Raji (cell line): Measurements from ENCODE around the gene SHC1.

Experiments used
- POLR2A ChIP-seq: IDR thresholded peaks from 2 replicates; pipeline ENCODE4 v1.6.1; 2011; ENCODE audit warnings: low read depth, low read length, control low read depth; ENCODE audit not compliant: insufficient read depth

SHC1 gene, protein sequence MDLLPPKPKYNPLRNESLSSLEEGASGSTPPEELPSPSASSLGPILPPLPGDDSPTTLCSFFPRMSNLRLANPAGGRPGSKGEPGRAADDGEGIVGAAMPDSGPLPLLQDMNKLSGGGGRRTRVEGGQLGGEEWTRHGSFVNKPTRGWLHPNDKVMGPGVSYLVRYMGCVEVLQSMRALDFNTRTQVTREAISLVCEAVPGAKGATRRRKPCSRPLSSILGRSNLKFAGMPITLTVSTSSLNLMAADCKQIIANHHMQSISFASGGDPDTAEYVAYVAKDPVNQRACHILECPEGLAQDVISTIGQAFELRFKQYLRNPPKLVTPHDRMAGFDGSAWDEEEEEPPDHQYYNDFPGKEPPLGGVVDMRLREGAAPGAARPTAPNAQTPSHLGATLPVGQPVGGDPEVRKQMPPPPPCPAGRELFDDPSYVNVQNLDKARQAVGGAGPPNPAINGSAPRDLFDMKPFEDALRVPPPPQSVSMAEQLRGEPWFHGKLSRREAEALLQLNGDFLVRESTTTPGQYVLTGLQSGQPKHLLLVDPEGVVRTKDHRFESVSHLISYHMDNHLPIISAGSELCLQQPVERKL

DNA sequence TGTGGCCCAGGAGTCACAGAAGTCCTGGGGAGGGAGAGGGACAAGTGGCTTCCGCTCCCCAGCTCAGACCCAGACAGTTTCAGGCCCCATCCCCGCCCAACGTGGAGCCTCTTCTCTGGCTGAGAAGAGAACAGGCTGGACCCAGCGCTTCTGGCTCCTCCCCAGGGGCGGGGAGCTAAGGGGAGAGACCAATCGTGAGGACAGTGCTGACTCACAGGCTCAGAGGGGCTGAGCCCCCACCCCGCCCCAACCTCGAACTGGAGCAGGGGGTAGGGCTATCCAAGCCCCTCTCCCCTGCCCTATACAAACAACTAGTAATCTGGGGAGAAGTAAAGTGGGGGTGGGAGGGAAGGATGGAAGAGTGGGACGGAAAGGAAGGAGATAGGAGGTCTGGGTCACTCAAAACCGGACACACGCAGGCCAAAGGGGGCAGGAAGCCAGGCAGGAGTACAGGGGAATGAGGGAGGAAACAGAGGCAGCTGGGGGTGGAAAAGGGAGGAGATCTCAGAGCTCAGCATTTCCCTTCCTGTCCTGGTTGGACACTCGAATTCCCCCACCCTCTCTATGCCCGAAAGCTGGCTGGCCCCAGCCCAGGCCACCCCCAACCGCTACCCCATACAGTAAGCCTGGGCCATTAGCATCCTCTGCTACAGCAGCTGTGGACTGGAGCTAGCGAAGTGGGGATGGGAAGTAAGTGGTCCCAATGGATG lies at the start of gene SHC1:
TSS of gene SHC1 (minus strand) at position 117 of the 710 bp plus-strand sequence. CDS start 221 bp downstream, outside the sequence.
- TF ChIP-seq POLR2A, result no peak

DNA sequence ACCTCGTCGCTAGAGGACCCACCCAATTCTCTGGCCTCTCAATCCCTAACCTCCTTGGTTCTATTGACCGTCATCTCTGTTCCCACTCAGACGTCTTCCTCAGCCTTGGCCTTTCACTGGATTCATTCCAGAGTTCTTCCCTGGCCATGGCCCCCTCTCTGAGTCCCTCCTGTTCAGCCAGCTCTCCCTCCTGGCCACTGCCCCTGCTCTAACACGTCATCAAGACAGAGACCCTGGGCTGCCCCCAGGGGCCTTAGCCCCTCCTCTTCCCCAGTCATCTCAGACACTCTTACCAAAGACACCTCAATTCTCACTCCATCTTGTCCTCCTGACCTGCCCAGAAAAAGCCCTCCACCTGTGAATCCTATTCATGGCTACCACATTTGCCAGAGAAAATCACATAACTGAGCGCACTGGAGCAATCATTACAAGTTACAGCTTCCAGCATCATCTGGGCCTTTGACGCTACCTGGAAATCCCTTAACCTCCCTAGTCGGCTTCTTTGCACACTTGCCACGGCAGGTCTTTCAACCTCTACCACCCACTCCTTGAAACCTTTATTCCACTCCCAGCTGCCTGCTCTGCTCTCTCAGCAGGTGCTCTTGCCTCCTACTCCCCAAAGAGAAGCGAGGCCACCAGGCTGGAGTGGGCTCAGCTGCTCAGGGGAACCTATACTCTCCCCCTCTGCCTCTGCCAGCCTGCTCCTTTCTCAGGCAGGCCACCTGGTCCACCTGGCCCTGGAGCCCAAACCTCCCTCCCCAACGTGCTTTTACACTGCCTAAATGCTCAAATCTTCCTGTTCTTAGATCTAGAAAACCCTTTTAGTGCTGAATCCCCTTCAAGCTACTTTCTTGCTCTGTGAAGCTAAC lies 49.1 kb upstream of the SHC1 start:
- TF ChIP-seq POLR2A, result no peak

DNA sequence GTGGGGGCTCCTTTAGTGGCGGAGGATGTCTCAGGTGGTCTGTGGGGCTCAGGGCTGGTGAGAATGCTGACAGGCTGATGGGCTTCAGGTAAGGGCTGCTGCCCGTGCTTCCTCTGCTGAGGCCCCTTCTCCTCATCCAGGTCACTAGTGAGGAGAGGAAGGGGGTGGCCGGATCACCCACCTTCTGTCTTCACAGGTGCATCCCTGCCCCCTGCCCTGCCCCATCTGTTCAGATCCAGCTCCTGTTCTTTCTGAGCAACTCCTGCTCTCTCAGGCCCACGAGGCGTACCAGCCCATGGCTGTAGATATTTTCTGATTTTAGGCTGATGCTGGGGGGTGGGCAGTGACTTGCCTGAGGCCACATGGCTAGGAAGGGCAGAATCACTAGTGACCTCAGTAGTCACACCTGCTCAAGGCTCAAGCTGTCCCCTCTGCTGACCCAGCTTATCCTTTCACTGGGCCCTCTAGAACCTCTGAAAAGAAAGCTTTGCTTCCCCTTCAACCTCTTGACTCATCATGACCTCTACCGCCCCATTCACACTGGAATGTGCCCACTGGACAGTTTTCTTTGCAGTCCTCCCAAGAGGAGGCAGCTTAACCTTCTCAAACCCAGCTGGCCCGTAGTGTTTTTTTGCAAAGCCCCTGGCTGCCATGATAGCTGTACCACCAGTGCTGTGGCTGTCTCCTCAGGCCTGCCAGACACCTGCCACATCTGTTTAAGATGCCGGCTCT lies 48.2 kb upstream of the SHC1 start:
- no peak for TF ChIP-seq POLR2A

DNA sequence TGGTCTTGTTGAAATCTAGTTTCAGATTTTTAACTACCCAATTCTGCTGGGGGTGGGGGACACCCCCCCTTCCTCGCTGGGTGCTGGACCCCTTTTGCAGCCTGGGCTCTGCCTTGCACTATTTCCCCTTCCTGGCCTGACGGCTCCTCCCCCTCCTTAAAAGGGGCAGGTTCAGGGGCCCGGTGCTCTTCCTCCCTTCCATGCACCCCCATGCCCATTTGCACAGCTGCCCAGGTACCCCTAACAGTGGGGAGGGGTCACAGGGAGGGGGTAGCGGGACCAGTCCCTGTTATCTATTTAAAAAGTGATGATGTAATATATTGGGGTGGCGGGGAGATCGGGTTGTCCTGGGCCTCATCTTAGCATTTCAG lies 47.4 kb upstream of the SHC1 start:
- no peak for TF ChIP-seq POLR2A

DNA sequence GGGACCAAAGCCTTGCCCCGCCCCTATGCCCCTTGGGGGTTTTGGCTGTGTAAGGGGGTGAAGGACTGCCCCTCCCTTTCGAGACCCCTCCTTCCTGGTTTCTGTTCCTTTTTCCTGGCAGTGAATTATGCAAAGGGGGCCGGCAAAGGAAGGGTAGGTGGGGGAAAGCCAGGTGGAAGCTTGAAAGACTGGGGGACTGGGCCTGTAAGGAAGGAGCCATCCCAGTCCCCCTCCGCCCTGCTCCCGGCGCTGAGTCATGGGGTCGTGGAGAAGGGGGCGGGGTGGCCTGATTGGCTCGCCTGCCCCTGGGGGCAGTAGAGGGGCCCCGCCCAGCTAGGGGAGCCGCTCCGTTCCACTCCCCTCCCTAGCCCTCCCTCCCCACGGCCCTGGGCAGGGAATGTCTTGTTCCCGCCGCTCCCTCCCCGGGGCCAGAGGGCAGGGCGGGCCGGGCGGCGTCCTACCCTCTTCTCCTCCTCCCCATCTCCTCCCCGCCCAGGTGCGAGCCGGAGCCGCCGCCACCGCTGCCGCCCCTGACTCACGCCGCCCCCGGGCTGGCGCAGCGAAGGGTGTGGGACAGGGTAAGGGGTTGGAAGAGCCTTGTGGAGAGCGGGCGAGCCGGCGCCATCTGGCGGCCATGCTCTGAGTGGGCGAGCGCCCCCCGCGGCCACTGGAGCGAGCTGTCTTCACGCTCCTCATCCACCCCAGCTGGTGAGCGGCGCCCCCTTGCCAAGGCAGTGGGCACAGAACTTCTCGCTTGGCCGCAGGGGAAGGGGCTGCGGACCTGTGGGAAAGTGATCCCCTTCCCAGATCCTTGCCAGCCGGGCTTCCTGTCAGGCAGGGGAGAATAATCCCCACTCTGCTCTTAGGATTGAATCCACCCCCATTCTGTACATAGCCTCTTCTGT lies 46.7 kb upstream of the SHC1 start:
- 0 out of 2 replicates have a peak, but pooled peaks have one; percentile 36 for TF ChIP-seq POLR2A

DNA sequence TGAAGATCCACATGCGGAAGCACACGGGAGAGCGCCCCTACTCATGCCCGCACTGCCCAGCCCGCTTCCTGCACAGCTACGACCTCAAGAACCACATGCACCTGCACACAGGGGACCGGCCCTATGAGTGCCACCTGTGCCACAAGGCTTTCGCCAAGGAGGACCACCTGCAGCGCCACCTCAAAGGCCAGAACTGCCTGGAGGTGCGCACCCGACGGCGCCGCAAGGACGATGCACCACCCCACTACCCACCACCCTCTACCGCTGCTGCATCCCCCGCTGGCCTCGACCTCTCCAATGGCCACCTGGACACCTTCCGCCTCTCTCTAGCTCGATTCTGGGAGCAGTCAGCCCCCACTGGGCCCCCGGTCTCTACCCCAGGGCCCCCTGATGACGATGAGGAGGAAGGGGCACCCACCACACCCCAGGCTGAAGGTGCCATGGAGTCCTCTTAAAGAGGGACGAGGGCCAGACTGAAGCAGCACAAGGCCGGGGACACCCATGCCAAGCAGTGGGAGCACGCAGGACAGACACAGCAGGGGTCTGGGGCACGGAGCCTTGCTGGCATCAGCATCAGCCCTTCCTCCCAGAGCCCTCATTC lies 45.8 kb upstream of the SHC1 start:
- no peak for TF ChIP-seq POLR2A

DNA sequence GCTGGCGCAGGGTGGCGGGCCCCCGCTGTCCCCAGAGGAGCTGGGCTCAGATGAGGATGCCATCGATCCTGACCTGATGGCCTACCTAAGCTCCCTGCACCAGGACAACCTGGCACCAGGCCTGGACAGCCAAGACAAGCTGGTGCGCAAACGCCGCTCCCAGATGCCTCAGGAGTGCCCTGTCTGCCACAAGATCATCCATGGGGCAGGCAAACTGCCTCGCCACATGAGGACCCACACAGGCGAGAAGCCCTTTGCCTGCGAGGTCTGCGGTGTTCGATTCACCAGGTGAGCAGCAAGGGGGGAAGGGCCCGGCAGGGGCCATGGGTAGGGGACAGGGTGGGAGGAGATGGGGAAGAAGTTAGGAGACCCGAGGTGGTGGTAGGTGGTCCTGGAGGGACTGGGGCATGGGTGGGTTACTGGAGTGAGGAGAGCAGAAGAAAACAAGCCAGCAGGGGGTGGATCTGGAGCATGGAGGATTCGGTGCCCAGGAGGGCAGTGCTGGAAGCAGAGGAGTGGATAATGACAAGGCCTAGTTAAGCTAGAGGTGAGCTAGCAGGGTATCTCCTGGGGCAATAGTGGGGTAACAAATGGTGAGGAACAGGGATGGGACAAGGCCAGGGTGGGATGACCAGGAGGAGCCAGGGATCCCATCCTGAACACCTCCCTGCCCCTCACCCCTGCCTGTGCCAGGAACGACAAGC lies 45.1 kb upstream of the SHC1 start:
- no peak for TF ChIP-seq POLR2A

DNA sequence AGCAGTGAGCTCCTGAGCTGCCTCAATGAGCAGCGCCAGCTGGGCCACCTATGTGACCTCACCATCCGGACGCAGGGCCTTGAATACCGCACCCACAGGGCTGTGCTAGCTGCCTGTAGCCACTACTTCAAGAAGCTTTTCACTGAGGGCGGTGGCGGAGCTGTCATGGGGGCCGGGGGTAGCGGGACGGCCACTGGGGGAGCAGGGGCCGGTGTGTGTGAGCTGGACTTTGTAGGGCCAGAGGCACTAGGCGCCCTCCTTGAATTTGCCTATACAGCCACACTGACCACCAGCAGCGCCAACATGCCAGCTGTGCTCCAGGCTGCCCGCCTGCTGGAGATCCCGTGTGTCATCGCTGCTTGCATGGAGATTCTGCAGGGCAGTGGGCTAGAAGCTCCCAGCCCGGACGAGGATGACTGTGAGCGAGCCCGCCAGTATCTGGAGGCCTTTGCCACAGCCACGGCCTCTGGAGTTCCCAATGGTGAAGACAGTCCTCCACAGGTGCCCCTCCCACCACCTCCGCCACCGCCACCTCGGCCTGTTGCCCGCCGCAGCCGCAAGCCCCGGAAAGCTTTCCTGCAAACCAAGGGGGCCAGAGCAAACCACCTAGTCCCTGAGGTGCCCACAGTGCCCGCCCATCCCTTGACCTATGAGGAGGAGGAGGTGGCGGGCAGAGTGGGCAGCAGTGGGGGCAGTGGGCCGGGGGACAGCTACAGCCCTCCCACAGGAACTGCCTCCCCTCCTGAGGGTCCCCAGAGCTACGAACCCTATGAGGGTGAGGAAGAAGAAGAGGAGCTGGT lies 44.4 kb upstream of the SHC1 start:
- no peak for TF ChIP-seq POLR2A

DNA sequence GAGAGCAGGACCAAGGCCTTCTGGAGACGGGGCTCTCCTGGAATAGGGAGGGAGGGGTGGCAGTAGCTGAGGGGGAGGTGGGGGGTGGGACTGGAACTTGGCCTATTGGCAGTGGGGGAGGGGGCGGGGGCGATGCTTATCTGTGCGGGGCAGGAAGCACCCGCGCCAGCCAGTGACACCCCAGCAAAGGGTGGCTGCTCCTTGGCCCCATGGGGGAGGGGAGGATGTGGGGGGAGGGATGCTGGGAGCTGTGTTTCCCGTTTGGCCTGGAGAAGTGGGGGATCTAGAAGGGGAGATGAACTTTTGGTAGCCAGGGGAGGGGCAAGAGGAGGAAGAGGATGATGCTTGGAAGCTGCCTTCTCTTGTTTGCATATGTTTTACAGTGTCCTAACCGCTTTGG lies 43.1 kb upstream of the SHC1 start:
- TF ChIP-seq POLR2A, result no peak

DNA sequence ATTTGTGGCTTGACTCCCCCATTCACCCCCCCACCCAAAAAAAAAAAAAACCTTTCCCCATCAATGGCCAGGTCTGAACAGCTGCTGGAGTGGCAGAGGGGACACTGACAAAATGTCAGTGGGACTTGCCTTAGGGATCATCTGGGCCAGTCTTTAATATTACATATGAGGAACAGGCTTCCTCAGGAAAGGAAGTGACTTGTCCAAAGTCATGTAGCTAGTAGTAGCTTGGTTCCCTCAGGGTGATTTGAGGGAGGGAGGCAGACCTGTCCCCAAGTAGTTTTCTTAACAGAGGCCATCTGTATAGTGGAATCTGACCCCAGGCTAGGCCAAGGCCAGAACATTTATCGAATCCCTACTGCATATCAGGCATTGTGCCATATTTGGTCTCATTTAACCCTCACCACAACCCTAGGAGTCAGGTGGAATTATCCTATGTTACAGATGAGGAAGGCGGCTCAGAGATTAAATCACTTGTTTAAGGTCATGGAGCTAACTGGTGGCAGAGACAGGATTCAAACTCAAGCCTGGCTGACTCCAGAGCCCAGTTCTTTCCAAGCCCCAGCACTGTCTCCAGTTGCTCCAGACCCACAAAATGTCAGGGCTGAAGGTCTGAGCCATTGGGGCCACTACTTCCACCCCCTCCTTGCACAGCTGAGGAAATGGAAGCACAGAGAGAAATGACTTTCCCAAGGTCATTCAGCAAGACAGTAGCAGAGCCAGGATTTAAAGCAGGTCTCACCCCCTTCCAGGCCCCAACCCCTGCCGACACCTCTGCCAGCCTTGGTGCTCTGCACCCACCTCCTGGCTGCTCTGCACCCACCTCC lies 42.4 kb upstream of the SHC1 start:
- no peak for TF ChIP-seq POLR2A

DNA sequence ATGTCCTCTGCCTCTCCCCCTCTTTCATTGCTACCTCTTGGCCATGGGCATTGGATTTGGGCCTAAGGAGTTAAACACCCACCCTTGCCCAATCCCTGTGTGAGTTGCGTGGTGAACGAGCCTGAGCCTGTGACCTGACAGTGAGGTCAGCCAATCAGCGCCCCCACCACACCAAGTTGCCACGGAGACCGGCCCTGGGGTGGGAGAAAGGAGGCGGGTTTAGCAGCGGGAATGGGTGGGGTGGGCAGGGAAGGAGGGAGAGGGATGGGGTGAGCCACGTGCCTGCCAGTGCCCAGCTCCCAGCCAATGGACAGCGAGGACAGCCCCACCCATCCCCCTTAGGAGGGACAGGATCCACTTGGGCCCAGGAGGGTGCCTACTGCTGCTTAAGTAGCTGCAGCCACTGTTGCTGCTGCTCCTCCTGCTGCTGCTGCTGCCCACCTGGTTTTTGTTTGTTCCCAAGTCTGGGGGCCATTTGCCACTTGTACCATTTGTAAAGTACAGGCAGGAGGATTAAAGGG lies 41.5 kb upstream of the SHC1 start:
- TF ChIP-seq POLR2A, result no peak
